ENCODE data around the gene PTGFRN.

Gene PTGFRN

GRCh38 chr1:116983678-116984077, 74.0 kb downstream of the PTGFRN start:
- H3K9me3 ChIP-seq (ENCODE audit: insufficient read depth, low read length) = no peaks in the 10 kb centered on the region
- no peak overlapping the region for H2AFZ ChIP-seq (ENCODE audit: low read depth, low read length, severe bottlenecking)
- no peak overlapping the region for H3K9ac ChIP-seq (ENCODE audit: low read length)
- TF ChIP-seq EZH2phosphoT487 (conservative IDR thresholded peaks at IDR 0.05; ENCODE audit: low read length) (no peak), CTCF (IDR thresholded peaks at IDR 0.05; ENCODE audit: insufficient read depth, low read length, poor library complexity, severe bottlenecking) (no peak)
- H3K9me2 ChIP-seq (replicated peaks; ENCODE audit: insufficient read depth, low read length) = no peaks in the 10 kb centered on the region
- no peaks in the 10 kb centered on the region for H3F3A ChIP-seq (ENCODE audit: insufficient read depth)
- no peaks in the 10 kb centered on the region for H4K20me1 ChIP-seq (ENCODE audit: low read depth, low read length)
- no peaks in the 10 kb centered on the region for H3K36me3 ChIP-seq (ENCODE audit: low read length)
- no peak overlapping the region for H3K4me2 ChIP-seq (ENCODE audit: low read depth, low read length, poor library complexity, severe bottlenecking)
- H3K27me3 ChIP-seq (ENCODE audit: low read length) = no peaks in the 10 kb centered on the region
- no peaks in the 10 kb centered on the region for H3K79me2 ChIP-seq (ENCODE audit: insufficient read depth, low read length)
- no peak overlapping the region for H3K4me3 ChIP-seq (ENCODE audit: insufficient read depth, low read length, poor library complexity, severe bottlenecking)
- no peak overlapping the region for H3K27ac ChIP-seq (ENCODE audit: low read depth, low read length)

- Histone ChIP-seq H3K9me2 (replicated peaks; ENCODE audit: insufficient read depth, low read length) (no peaks in the 10 kb centered on the region), H3K27me3 (ENCODE audit: low read length) (no peaks in the 10 kb centered on the region), H3K4me3 (ENCODE audit: insufficient read depth, low read length, poor library complexity, severe bottlenecking) (no peak overlapping the region), H3K27ac (ENCODE audit: low read depth, low read length) (no peak overlapping the region), H3F3A (ENCODE audit: insufficient read depth) (no peaks in the 10 kb centered on the region), H4K20me1 (ENCODE audit: low read depth, low read length) (no peaks in the 10 kb centered on the region), H3K79me2 (ENCODE audit: insufficient read depth, low read length) (no peaks in the 10 kb centered on the region), H3K9ac (ENCODE audit: low read length) (no peak overlapping the region), H3K36me3 (ENCODE audit: low read length) (no peaks in the 10 kb centered on the region), H3K4me2 (ENCODE audit: low read depth, low read length, poor library complexity, severe bottlenecking) (no peak overlapping the region), H3K9me3 (ENCODE audit: insufficient read depth, low read length) (no peaks in the 10 kb centered on the region), H2AFZ (ENCODE audit: low read depth, low read length, severe bottlenecking) (no peak overlapping the region)
- TF ChIP-seq CTCF (IDR thresholded peaks at IDR 0.05; ENCODE audit: insufficient read depth, low read length, poor library complexity, severe bottlenecking) (no peak), EZH2phosphoT487 (conservative IDR thresholded peaks at IDR 0.05; ENCODE audit: low read length) (no peak)
Measured at GRCh38 chr1:116984406-116985160, 74.9 kb downstream of the PTGFRN start.

GRCh38 chr1:116986421-116987255, 76.9 kb downstream of the PTGFRN start:
- Histone ChIP-seq H3K27ac (ENCODE audit: low read depth, low read length) (no peak overlapping the region), H3K4me3 (ENCODE audit: insufficient read depth, low read length, poor library complexity, severe bottlenecking) (no peak overlapping the region)

More at GRCh38 chr1:116986421-116987255, 76.9 kb downstream of the PTGFRN start:
- Histone ChIP-seq H4K20me1 (ENCODE audit: low read depth, low read length) (no peaks in the 10 kb centered on the region), H3K9me3 (ENCODE audit: insufficient read depth, low read length) (no peaks in the 10 kb centered on the region), H3F3A (ENCODE audit: insufficient read depth) (no peaks in the 10 kb centered on the region), H3K9me2 (replicated peaks; ENCODE audit: insufficient read depth, low read length) (no peaks in the 10 kb centered on the region), H3K4me2 (ENCODE audit: low read depth, low read length, poor library complexity, severe bottlenecking) (no peak overlapping the region), H3K9ac (ENCODE audit: low read length) (no peak overlapping the region), H3K27me3 (ENCODE audit: low read length) (no peaks in the 10 kb centered on the region), H3K36me3 (ENCODE audit: low read length) (no peaks in the 10 kb centered on the region), H2AFZ (ENCODE audit: low read depth, low read length, severe bottlenecking) (no peak overlapping the region), H3K79me2 (ENCODE audit: insufficient read depth, low read length) (no peaks in the 10 kb centered on the region)
- TF ChIP-seq CTCF (IDR thresholded peaks at IDR 0.05; ENCODE audit: insufficient read depth, low read length, poor library complexity, severe bottlenecking) = no peak
- no peak for TF ChIP-seq EZH2phosphoT487 (conservative IDR thresholded peaks at IDR 0.05; ENCODE audit: low read length)
